NOMO-1 treated with dmso at 0.1 percent for 144 hours (cell line): ENCODE measurements around the gene RBMS1.

Source experiments
- DNase-seq: peaks from one replicate; lab custom pipeline; 2025; ENCODE audit not compliant: unreplicated experiment; lab: John Stamatoyannopoulos, UW

Gene RBMS1

DNA sequence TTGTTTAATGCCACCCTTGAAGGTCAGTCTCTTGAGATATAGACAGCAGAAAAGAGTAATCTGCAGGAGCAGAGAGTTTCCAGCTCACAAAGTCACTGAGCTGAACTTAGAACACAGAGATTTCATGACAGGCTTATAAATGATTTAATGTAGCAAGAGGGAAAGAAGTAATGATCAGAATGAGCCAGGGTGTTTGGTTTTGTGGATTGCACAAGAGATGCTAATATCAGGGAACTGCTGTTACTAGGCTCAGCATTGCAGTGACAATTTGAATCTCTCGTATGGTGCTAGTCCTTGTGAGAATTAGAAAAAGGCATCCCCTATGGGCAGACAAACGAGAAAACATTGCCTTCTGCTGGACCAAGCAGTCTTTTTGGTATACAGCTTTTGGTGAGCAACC, 231.9 kb downstream of the RBMS1 start:
- DNase-seq = no peak

DNA sequence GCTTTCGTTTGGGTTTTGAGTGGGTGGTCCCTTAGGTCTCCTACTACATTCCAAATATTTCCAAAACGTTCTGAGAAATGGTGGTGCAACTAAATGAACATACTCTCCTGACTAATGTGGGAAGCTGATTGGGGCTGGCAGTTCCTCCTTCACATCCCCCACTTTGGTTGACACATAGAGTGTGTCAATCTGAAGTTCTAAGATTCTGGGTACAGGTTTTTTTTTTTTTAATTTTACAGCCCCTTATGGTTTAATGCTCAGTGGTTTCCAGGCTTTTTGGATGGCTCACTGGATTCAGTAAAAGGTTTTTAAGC, 235.2 kb downstream of the RBMS1 start:
- DNase-seq = no peak

DNA sequence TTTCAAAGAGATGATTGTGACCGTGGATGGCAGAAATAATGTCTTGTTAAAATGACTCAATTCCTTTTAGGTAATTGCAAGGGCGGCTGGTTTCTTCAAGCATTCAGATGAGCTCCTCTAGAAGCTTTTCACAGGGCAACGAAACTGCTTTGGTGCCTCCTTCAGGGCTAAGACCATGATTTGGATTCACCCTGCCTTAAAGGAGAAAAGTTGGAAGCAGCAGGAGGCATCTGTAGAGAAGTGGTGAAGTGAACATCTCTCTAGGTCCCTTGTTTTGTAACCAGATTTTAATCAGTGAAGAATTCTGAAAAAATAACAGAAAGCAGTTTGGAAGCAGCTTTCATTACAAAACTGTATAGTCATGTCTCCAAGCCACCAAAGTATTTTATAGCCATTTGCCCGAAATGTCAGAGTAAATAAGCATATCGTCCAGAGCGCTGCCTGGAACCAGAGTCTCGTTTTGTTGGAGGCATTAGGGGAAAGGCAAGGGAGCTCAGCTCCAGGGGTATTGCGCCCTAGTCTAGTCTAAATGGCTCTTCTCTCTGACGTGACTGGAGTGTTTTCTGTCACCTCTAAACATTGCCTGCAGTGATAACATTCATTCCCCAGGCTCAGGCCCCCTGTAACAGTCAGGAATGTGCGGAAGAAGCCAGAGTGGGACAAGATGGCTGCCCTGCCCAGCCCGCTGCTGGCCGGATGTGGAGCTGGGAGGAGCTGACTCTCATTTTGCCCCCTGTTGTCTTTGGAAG, 235.7 kb downstream of the RBMS1 start:
- DNase-seq = no peak

DNA sequence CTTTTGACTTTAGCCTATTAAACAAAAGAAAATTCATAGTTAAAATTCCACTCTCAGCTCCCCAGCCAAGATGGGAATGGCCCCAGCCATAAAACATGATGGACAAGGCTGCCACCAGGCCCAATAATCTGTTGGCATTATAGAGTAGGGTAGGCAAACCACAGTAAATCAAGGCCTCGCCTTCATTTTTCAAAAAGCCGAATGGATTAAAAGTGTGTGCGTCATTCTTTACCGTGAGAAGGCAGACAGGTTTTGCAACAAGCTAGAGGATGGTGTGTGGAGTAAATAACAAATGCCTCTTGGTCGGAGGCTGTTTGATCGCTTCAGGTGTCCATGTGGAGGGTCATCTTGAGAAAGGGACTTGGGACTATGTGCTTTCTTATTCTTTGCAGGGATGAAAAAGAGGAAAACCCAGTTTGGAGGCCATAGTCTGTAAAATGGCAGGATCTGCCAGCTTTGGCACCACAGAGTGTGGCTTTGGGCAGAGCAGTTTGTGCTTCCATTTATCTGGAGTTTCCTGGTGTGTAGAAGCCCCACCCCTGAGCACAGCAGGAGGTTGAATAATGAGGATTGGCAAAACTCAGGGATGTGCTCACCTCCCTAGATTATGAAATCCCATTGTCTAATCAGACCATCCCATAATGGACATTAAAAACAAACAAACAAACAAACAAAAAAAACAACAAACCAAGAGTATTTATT, 236.4 kb downstream of the RBMS1 start:
- DNase-seq = no peak

DNA sequence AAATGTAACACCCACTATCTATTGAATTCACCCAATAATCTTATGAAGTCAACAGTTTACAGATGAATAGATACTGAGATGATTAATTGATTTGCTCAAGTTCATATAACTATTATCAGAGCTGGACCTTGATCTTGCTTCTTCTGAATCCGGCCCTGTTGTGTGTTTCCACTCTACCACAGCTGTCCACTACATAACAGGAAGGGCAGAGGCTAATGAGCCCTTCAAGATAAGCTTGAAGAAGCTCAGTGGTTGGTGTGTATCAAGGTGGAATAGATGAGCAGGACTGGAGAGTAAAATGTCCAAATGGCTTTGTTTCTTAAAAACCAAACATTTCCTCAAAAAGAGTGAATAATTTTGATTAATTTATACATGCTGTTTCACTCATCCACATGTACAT, 237.1 kb downstream of the RBMS1 start:
- no peak for DNase-seq

DNA sequence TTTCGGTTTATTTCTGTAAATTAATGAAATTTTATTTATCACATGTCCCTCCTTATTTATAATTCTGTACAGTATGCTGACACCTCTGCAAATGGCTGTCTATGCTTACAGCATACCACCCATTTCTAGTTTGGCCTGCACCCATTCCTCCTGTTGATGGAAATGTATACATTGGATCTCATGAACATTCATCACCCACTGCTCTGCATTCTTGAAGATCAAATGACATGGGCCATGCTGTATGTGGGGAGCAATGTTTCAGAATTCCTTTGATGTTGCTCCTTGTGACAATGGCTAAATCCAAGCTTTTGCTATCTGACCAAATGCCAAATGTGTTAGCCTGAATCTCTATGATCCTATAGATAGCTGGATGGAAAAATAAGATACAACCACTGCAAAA, 238.2 kb downstream of the RBMS1 start:
- DNase-seq = no peak

DNA sequence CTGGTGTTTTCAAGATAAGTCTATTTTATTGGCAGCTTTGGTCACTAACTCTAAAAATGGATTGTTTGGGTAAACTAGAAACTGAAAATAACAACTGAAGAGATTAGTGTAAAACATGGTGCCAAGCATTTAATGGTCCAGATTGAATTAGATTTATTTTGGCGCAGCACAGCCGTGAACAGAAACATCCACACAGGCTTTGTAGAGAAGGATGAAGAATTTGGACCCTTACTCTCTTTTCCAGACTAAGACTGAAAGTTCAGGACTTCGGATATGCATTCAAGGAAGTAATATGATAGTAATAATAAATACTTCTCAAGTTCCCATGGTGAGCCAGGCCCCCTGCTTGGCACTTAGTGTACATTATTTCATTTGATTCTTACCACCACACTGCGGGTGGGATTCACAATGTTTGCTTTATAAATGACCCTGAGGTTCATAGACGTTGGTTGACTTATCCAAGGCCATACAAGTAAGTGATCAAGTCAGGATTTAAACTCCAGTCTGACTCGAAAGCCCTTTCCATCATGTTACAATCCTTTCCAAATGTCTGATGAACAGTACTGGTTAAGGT, 239.3 kb downstream of the RBMS1 start:
- DNase-seq = no peak

DNA sequence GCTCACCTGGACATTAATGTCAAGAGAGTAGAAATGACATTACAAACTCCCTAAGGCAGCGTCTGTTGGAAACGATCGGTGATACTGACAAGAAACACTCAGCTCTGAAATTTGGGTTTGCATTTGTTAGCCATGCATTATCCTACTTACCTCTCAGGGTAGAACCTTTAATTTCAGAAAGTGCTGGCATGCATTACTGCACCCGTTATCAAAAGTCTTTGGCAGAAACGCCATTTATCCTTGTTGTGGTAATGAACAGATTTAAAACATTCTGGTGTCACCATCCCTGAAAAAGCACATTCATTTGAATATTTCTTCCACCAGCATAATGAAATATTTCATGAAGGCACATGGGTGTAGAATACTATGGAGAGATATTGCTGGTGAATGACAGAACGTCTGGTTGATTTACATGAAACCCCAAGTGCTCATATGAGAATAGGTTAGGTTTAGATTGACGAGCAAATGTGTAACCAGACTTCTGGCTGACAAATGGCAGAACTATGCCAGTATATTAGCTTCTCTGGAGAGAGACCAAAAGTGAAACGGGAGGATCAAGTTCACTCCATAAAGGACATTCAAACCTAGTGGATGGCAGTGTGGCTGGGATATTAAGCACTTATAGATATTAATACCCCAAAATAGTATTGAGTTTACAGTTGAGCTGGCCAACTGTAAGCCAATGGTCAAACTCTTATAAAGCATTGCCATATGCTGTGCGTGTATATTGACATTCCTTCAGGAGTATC, 240.0 kb downstream of the RBMS1 start:
- DNase-seq = no peak

DNA sequence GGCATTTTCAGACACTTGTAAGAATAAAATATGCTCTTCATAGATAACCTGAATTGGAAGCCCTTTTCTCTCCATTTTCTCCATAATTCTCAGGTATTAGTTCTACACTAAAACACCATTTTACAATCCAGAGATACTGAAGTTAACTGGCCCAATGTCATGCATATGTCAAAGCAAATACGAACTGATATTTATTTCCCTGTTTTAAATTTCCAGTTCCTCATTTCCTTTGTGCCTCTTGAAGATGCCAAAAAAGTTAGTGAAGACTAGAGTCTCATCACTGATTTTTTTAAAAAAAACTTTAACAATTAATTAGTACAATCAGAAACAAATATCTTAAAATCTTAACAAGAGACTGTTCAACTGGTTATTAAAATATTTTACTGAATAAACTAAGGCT, 240.7 kb downstream of the RBMS1 start:
- DNase-seq = no peak

DNA sequence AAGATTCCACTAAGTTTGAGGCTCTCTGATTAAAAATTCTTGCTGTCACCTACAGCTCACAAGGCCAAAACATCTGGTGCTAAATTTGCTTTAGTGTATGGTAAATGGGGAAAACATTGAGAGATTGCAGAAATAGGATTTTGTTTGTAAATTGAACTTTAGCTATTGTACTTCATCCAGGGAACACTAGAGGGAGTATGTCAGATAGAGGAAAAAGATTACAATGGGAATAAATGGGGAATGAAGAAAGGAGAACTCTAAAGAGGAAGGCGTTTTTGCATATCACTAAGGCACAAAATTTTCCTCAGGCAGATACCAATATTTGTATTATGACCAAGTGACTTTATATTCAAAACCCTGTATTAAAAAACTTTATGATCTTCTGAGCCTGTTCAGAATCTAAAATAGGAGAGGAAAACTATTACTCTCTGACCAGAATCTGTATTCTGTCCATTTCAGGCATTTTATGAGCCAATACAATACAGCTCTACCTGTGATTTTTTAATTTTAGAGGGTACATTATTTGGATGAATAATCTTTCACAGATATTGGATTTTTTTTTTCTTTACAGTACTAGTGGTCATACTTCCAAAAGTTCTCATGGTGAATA, 241.2 kb downstream of the RBMS1 start:
- DNase-seq = no peak

DNA sequence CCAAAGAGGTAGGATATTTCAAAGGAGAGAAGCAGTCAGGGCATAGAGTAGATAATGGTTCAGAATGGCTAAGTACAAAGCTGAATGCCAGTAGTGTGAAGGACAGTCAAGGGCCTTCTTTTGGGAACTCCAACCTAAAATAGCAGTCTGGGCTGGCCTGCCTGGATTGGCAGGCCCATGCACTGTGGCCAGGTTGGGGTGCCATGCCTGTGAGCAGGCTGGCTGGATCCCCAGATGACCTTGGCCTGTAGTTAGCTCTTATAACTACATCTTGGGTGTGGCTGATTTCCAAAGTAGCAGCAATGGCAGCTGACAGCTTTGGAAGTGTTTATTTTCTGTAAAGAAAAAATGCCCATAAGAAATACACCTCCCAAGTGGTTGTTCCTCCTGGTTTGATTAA, 242.0 kb downstream of the RBMS1 start:
- DNase-seq = no peak

DNA sequence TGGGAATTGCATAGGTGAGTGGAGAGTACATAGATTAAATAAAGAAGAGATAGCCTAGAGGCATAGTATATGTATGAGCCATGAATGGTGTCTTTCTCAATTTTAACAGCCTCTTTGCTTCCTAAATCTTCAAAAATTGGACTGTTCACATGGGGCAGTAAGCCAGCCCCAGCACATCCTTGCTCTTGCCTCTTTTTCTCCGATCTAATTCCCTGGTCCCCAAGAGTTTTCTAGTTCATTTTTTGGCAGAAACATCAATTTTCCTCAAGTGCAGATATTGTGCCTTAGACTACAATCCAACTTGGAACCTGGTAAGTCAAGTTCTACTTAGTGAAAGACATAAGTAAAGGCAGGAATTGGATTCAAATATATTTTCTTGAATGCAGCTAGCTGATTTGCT, 243.7 kb downstream of the RBMS1 start:
- no peak for DNase-seq

DNA sequence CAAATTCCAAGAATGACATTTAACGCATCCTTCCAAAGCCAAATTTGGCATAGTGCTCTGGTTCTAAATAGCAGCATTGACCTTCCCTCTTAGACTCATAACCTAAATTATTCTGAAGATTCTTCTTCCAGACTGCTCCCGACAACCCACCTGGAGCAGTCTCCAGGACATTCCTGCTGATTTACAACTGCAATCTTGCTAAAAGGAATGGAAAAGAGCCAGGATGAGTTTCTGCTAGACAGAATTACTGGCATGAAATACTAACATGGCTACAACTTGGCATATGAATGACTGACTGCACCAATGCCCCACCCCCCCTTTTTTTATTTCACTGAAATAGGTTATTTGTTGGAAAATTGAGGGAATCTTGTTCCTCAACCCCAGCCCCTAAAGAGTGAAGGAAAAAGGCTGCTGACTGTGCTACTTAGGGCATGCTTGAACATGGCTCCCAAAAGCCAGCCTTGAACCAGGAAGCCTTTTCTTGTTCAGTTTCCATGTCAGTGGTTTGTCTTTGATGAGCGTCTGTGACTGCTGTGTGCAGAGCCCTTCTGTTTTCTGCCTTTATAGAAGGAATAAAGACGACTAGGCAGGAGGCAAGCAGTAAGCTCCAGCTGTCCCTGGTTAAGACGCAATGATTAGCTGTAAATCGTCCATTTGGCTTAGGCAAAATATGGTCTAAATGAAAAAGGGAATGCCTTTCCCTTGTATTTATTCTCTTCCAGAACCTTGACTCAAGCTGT, 246.1 kb downstream of the RBMS1 start:
- DNase-seq = no peak

DNA sequence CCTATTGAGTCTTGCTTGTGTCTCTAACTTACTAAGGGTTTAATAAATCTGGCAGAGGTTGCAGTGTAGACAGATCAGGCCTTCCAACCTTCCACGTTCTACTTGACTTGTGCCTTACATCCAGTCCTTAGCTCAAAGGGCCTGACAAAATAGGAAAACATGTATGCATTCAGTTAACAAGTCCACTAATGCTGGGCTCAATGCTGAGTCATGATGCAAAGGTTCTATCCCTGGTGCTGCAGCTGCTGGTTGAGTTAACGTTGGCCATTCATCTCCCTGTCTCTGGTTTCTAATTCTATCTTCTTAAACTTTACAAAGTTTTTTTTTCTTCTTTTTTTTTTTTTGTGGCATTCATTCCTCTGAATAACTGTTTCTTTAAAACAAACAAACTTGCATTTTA, 247.3 kb downstream of the RBMS1 start:
- no peak for DNase-seq

DNA sequence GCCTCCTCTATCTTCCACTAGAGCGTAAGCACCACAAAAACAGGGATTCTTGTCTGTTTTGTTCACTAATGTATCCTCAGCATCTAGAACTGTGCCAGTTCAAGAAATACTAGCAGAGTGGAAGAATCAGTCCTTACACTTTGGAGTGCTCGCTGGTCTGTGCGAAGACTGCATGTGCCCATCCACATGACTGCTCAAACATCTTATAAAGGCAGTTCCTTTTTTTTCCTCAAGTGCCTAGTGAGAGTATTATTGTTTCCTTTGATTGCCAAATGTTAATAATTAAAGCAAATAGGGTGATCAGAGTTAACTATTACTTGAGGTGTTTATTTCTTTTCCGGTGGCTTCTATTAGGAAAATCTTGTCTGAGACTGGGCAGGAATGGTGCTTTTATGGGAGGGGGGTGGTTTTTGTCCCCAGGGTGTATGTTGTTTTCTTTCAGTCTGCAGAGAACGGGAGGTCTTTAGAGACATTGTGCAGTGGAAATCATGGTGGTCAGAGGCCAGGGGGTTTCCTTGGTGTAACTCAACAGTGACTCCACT, 247.9 kb downstream of the RBMS1 start:
- no peak for DNase-seq

DNA sequence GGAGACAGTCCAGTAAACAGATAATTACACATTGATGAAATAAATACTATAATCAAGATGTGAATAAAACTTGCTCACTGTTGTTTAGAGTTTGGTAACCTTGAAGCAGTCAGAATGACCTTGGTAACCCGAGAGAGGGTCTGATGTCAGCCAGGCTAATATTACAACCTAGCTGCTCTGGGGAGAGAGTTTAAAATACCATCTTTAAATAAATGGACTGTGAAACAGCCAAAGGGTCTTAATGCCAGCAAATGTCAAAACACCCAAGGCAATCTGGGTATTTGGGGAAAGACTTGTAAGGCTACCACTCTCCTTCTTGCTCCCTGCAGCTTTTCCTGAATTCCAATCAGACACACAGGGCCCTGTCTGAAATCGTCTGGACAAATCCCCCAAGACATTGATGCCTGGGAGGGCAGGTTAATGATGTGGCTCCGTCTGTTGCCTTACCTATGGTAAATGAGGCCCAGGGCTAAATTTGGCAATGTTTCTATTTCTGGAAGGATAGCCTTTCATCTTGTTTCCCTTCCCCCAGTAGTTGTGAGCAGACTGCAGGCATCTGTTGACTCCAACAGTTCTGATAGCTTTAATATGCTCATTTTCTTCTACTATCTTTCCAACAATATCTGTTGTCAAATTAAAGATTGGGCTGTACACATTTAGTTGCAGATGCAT, 250.6 kb downstream of the RBMS1 start:
- DNase-seq = no peak

DNA sequence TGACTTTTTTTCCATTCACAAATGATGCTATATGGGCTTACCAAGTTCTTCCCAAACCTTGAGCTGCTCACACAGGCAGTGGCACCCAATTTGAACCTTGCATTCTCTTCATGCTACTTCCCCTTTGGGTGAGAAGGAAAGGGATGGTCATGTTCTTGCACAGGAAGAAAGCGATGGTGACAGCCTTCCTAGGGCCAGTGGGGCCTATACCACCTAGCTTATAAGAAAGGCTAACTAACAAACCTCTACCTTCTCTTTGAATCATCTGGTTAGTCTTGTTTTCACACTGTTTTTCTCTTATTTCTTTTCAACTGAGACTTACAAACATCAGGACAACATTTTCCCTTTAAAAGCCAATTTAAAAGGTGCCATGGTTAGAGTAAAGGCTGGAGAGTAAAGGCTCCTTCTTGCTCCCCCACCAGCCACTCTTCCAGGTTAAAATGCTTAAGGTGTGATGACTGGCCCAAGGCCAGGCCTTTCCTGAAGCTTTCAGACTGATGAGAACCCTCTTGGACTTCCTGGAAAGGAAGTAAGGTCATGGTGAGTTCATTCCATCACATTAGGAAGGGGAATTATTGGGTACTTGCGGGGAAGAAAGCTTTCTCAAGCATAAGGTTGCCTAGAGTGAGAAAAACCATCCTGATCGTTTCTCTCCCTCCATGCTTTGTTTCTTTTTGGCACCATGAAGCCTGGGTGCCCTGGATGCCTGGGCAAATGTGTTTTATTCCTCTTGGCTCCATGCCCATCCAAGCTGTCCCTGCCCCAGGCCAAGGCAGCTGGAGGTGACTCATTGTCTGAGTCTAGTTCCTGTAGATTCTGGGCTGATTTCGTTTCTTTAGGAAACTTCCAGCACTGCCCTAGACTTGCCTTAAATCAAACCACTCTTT, 252.1 kb downstream of the RBMS1 start:
- DNase-seq = no peak

DNA sequence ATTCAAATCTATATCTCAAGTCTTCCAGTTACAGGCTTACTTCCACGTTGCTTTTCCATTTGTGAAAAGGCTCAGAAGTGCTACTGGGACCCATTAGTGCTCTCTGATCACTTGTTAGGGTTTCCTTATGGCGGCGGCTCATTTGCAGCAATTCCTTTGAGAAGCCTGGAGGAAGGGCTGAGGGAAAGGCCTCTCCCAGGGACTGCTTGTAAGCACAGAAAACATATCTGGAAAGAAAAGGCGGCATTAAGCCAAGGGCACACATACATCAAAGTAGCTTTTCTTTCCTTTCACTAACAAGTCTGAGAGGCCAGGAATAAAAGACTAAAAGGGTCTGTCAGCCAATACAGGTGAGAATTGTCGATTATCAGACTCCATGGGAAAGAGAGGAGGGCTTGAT, 254.2 kb downstream of the RBMS1 start:
- DNase-seq = no peak

DNA sequence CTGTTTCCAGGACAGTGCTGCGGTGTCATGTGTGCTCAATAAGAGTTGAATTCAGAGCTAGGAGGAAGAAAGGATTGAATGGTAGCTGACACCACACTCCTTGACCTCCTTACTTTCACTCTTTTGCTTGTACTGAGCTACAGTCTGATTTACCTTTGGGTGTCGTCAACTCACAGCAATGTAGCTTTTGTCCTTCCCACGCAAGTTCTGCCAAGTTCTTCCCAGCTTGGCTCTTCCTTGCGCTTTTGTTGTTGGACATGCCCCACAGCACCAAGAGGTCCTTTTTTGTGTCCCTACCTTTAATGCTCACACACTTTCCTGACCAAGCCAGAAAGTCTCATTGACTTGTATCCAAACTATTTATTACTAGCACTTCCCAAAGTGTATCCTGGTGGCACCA, 255.2 kb downstream of the RBMS1 start:
- DNase-seq = no peak
